Keratinocyte (primary cell): ENCODE results near the gene SLC12A3. TPM values are rescaled to one million over a fixed set of nuclear protein-coding genes. Genes with fewer than 3 reads are reported as not detected.

ENCODE experiments used
- DNase-seq: peaks from one replicate; pipeline ENCODE4 v3.0.0-alpha.2; 2011; ENCODE audit warnings: low read depth, missing footprints, low spot score
- FAIRE-seq: peaks from 2 replicates; lab custom pipeline; 2011; peaks lifted over from hg19 to GRCh38; lab: Jason Lieb, UNC
- H2AFZ ChIP-seq: 2 replicates; pipeline ENCODE4 v1.6.0; 2012; ENCODE audit warnings: low read length, control low read depth, inconsistent platforms; ENCODE audit not compliant: control insufficient read depth
- H3K27ac ChIP-seq: 2 replicates; pipeline ENCODE4 v1.5.1; 2011; ENCODE audit warnings: low read length; ENCODE audit not compliant: control insufficient read depth, insufficient read depth
- H3K27me3 ChIP-seq: 3 replicates; pipeline ENCODE4 v1.6.0; 2011; ENCODE audit warnings: low read length; ENCODE audit not compliant: control insufficient read depth, insufficient read depth; ENCODE audit errors: extremely low read depth
- H3K36me3 ChIP-seq, 2 experiments: 2 replicates in 1 of 2; 3 replicates in 1 of 2; pipeline ENCODE4 v1.5.1; 2011; ENCODE audit warnings: low read length in 2 of 2, mild to moderate bottlenecking in 1 of 2; ENCODE audit not compliant: control insufficient read depth in 2 of 2, insufficient read depth in 2 of 2; ENCODE audit errors: extremely low read depth in 1 of 2
- H3K4me1 ChIP-seq: 3 replicates; pipeline ENCODE4 v1.5.1; 2011; ENCODE audit warnings: low read length; ENCODE audit not compliant: control insufficient read depth, insufficient read depth; ENCODE audit errors: extremely low read depth
- H3K4me2 ChIP-seq: 3 replicates; pipeline ENCODE4 v1.6.0; 2011; ENCODE audit warnings: low read depth, low read length; ENCODE audit not compliant: control insufficient read depth, insufficient read depth; ENCODE audit errors: extremely low read depth
- H3K4me3 ChIP-seq, 3 experiments: fragments of 200-600 bp in 1 of 3; sonication (generic) in 1 of 3; 2 replicates in 2 of 3; 3 replicates in 1 of 3; pipeline ENCODE4 v1.5.1; 2011 to 2016; ENCODE audit warnings: low read length in 3 of 3, mild to moderate bottlenecking in 3 of 3, control low read depth in 2 of 3, inconsistent platforms in 1 of 3, low read depth in 1 of 3, mixed read lengths in 1 of 3, mixed run types in 1 of 3, moderate library complexity in 1 of 3; ENCODE audit not compliant: control insufficient read depth in 2 of 3, insufficient read depth in 2 of 3; ENCODE audit errors: extremely low read depth in 1 of 3
- H3K79me2 ChIP-seq: 2 replicates; pipeline ENCODE4 v1.6.0; 2012; ENCODE audit warnings: low read length; ENCODE audit not compliant: control insufficient read depth, insufficient read depth
- H3K9ac ChIP-seq: 3 replicates; pipeline ENCODE4 v1.6.0; 2011; ENCODE audit warnings: low read length; ENCODE audit not compliant: control insufficient read depth, insufficient read depth; ENCODE audit errors: extremely low read depth
- H3K9me1 ChIP-seq: 3 replicates; pipeline ENCODE4 v1.6.0; 2011; ENCODE audit warnings: low read length; ENCODE audit not compliant: control insufficient read depth, insufficient read depth; ENCODE audit errors: extremely low read depth
- H3K9me3 ChIP-seq: 2 replicates; pipeline ENCODE4 v1.5.1; 2012; ENCODE audit warnings: low read depth, low read length; ENCODE audit not compliant: control insufficient read depth
- H4K20me1 ChIP-seq: 3 replicates; pipeline ENCODE4 v1.6.0; 2011; ENCODE audit warnings: low read length; ENCODE audit not compliant: control insufficient read depth, insufficient read depth; ENCODE audit errors: extremely low read depth
- EZH2 ChIP-seq: IDR thresholded peaks from one replicate; pipeline ENCODE4 v1.6.1; 2012; ENCODE audit warnings: inconsistent platforms, mild to moderate bottlenecking, low read length, moderate library complexity
- dilution Hi-C: fragments of 300-500 bp; cut with MboI; formaldehyde crosslinking; loops from one replicate; pipeline ENCODE4 v1.7.0; 2020; ENCODE audit warnings: low sequenced_read_pairs; ENCODE audit not compliant: extremely low pct_ligation_motif_present
- polyA plus RNA-seq, 5 experiments: library from polyadenylated mRNA; depleted of rRNA in 3 of 5; stranded (reverse) in 3 of 5; stranded (forward) in 1 of 5; unstranded in 1 of 5; fragments of >200 nt; gene quantifications; 1 replicate in 1 of 5; 2 replicates in 3 of 5; 3 replicates in 1 of 5; pipeline versions ENCODE4 v1.2.1 to v1.2.3, GENCODE V29; 2011 to 2012; ENCODE audit warnings: missing spikeins in 2 of 5, low read depth in 1 of 5, low replicate concordance in 1 of 5
- TF ChIP-seq, protein P1 (sequence below), 3 experiments: IDR thresholded peaks in 1 of 3; conservative IDR thresholded peaks in 1 of 3; optimal IDR thresholded peaks in 1 of 3; 2 replicates in 2 of 3; 3 replicates in 1 of 3; pipeline versions ENCODE3 to v1.5.1; 2011; ENCODE audit warnings: low read length in 3 of 3, mild to moderate bottlenecking in 3 of 3, moderate library complexity in 2 of 3, control low read depth in 1 of 3, inconsistent platforms in 1 of 3; ENCODE audit not compliant: insufficient read depth in 2 of 3; ENCODE audit errors: extremely low read depth in 1 of 3

The SLC12A3 gene
- polyA plus RNA-seq, 1 donor (not counting 4 experiments of a cell fraction or from before 2014, with no cell fraction given) = not detected

DNA sequence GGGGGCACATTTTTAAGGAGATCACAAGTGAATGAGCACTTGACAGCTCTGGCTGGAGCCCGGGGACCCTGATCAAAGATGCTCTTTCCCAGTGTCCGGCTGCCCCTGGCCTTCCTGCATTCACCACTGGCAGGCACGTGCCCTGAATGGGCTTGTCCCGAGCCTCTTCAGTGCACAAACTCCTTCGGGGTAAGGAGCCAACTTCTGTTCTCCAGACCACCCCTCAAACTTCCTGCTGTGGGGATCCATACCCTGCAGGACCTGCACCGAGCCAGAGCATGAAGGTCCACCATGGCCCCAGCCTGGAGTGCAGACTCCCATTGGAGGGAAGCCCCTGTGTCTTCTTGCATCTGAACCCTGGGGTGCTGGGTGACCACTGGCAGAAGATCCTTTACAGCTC, 9.8 kb upstream of the SLC12A3 start:
- H3K9ac ChIP-seq = no peak overlapping the region
- H2AFZ ChIP-seq = no peak overlapping the region
- H3K4me2 ChIP-seq = no peak overlapping the region
- H3K4me1 ChIP-seq = peaks cover 12% of the 10 kb centered on the region
- no peak for DNase-seq
- H3K4me3 ChIP-seq = no peak overlapping the region
- H3K27ac ChIP-seq = no peak overlapping the region
- no peaks in the 10 kb centered on the region for H3K36me3 ChIP-seq
- H3K27me3 ChIP-seq = no peaks in the 10 kb centered on the region
- FAIRE-seq = no peak
- no peaks in the 10 kb centered on the region for H3K79me2 ChIP-seq
- TF ChIP-seq, protein P1, sequence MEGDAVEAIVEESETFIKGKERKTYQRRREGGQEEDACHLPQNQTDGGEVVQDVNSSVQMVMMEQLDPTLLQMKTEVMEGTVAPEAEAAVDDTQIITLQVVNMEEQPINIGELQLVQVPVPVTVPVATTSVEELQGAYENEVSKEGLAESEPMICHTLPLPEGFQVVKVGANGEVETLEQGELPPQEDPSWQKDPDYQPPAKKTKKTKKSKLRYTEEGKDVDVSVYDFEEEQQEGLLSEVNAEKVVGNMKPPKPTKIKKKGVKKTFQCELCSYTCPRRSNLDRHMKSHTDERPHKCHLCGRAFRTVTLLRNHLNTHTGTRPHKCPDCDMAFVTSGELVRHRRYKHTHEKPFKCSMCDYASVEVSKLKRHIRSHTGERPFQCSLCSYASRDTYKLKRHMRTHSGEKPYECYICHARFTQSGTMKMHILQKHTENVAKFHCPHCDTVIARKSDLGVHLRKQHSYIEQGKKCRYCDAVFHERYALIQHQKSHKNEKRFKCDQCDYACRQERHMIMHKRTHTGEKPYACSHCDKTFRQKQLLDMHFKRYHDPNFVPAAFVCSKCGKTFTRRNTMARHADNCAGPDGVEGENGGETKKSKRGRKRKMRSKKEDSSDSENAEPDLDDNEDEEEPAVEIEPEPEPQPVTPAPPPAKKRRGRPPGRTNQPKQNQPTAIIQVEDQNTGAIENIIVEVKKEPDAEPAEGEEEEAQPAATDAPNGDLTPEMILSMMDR (optimal IDR thresholded peaks at IDR 0.05 in 1 of 3, IDR thresholded peaks at IDR 0.05 in 1 of 3, conservative IDR thresholded peaks at IDR 0.05 in 1 of 3; ENCODE audit: extremely low read depth in 1 of 3, insufficient read depth in 2 of 3, low read length in 3 of 3) = no peak
- no peak for TF ChIP-seq EZH2
- H3K9me1 ChIP-seq = no peaks in the 10 kb centered on the region
- dilution Hi-C loops = loop anchor here (25.0 kb wide), 1 partner anchor 93 kb away; no protein-coding TSS in a partner anchor
- H3K9me3 ChIP-seq = no peaks in the 10 kb centered on the region
- H4K20me1 ChIP-seq = no peaks in the 10 kb centered on the region

DNA sequence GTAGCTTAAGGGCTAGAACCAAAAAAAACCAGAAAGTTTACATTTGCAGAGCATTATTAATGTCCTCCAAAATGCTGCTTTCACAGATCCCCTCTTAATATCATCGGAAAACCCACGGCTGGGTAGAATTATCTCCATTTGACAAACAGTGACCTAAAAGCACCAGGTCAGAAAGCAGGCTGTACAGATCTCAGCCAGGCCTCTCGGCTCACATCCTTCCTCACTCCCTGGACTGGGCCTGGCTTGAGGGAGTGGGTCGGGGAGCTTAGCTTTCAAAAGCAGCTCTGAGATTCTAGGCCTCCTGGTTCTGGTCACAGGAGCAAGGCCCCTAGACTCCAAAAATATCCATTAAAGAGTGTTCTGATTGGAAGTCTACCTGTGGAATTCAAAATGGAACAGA, 9.1 kb upstream of the SLC12A3 start:
- no peak overlapping the region for H2AFZ ChIP-seq
- no peaks in the 10 kb centered on the region for H3K9me1 ChIP-seq
- no peaks in the 10 kb centered on the region for H3K9me3 ChIP-seq
- H3K79me2 ChIP-seq = no peaks in the 10 kb centered on the region
- dilution Hi-C loops = loop anchor here (25.0 kb wide), 1 partner anchor 94 kb away; no protein-coding TSS in a partner anchor
- no peak overlapping the region for H3K4me2 ChIP-seq
- no peak for FAIRE-seq
- no peak for DNase-seq
- no peaks in the 10 kb centered on the region for H3K27me3 ChIP-seq
- H3K9ac ChIP-seq = no peak overlapping the region
- H3K4me3 ChIP-seq = no peak overlapping the region
- no peaks in the 10 kb centered on the region for H4K20me1 ChIP-seq
- TF ChIP-seq EZH2 = no peak
- TF ChIP-seq, protein P1 (optimal IDR thresholded peaks at IDR 0.05 in 1 of 3, IDR thresholded peaks at IDR 0.05 in 1 of 3, conservative IDR thresholded peaks at IDR 0.05 in 1 of 3; ENCODE audit: extremely low read depth in 1 of 3, insufficient read depth in 2 of 3, low read length in 3 of 3) = no peak
- peaks cover 5% of the 10 kb centered on the region for H3K4me1 ChIP-seq
- no peak overlapping the region for H3K27ac ChIP-seq
- no peaks in the 10 kb centered on the region for H3K36me3 ChIP-seq
